ENCODE data around the gene FAXDC2. TPM values are rescaled to one million over a fixed set of nuclear protein-coding genes. Genes with fewer than 3 reads are reported as not detected.

Gene FAXDC2
- total and polyA plus RNA-seq, 2 of the 13 experiments (the other 11 are each of a cell fraction or from before 2014, with no cell fraction given) = 4.7 to 58.8 TPM

DNA sequence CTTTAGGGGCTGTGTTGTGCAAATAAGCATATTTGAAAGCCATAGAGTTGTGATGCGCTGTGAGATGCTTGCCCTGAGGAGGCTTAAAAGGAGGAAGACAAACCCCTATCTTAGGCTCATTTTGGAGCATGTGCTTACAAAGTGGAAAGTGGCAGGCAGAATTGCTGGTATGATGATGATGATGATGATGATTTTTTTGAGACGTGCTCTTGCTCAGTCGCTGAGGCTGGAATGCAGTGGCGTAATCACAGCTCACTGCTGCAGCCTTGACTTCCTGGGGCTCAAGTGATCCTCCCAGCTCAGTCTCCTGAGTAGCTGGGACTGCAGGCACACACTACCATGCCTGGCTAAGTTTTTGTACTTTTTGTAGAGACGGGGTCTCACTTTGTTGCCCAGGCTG is 9.7 kb upstream of the FAXDC2 start (continued):
- TF ChIP-seq, protein P1, sequence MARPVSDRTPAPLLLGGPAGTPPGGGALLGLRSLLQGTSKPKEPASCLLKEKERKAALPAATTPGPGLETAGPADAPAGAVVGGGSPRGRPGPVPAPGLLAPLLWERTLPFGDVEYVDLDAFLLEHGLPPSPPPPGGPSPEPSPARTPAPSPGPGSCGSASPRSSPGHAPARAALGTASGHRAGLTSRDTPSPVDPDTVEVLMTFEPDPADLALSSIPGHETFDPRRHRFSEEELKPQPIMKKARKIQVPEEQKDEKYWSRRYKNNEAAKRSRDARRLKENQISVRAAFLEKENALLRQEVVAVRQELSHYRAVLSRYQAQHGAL (CRISPR knock-in tag; IDR thresholded peaks at IDR 0.05; ENCODE audit: not compliant biosample characterization) = no peak
- TF ChIP-seq, protein P2, sequence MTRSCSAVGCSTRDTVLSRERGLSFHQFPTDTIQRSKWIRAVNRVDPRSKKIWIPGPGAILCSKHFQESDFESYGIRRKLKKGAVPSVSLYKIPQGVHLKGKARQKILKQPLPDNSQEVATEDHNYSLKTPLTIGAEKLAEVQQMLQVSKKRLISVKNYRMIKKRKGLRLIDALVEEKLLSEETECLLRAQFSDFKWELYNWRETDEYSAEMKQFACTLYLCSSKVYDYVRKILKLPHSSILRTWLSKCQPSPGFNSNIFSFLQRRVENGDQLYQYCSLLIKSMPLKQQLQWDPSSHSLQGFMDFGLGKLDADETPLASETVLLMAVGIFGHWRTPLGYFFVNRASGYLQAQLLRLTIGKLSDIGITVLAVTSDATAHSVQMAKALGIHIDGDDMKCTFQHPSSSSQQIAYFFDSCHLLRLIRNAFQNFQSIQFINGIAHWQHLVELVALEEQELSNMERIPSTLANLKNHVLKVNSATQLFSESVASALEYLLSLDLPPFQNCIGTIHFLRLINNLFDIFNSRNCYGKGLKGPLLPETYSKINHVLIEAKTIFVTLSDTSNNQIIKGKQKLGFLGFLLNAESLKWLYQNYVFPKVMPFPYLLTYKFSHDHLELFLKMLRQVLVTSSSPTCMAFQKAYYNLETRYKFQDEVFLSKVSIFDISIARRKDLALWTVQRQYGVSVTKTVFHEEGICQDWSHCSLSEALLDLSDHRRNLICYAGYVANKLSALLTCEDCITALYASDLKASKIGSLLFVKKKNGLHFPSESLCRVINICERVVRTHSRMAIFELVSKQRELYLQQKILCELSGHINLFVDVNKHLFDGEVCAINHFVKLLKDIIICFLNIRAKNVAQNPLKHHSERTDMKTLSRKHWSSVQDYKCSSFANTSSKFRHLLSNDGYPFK (CRISPR knock-in tag; IDR thresholded peaks at IDR 0.05; ENCODE audit: borderline replicate concordance) = no peak
- TF ChIP-seq, protein P3, sequence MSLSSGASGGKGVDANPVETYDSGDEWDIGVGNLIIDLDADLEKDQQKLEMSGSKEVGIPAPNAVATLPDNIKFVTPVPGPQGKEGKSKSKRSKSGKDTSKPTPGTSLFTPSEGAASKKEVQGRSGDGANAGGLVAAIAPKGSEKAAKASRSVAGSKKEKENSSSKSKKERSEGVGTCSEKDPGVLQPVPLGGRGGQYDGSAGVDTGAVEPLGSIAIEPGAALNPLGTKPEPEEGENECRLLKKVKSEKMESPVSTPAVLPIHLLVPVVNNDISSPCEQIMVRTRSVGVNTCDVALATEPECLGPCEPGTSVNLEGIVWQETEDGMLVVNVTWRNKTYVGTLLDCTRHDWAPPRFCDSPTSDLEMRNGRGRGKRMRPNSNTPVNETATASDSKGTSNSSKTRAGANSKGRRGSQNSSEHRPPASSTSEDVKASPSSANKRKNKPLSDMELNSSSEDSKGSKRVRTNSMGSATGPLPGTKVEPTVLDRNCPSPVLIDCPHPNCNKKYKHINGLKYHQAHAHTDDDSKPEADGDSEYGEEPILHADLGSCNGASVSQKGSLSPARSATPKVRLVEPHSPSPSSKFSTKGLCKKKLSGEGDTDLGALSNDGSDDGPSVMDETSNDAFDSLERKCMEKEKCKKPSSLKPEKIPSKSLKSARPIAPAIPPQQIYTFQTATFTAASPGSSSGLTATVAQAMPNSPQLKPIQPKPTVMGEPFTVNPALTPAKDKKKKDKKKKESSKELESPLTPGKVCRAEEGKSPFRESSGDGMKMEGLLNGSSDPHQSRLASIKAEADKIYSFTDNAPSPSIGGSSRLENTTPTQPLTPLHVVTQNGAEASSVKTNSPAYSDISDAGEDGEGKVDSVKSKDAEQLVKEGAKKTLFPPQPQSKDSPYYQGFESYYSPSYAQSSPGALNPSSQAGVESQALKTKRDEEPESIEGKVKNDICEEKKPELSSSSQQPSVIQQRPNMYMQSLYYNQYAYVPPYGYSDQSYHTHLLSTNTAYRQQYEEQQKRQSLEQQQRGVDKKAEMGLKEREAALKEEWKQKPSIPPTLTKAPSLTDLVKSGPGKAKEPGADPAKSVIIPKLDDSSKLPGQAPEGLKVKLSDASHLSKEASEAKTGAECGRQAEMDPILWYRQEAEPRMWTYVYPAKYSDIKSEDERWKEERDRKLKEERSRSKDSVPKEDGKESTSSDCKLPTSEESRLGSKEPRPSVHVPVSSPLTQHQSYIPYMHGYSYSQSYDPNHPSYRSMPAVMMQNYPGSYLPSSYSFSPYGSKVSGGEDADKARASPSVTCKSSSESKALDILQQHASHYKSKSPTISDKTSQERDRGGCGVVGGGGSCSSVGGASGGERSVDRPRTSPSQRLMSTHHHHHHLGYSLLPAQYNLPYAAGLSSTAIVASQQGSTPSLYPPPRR (CRISPR knock-in tag; IDR thresholded peaks at IDR 0.05; ENCODE audit: borderline replicate concordance) = peak; percentile 35
- TF ChIP-seq, protein P4, sequence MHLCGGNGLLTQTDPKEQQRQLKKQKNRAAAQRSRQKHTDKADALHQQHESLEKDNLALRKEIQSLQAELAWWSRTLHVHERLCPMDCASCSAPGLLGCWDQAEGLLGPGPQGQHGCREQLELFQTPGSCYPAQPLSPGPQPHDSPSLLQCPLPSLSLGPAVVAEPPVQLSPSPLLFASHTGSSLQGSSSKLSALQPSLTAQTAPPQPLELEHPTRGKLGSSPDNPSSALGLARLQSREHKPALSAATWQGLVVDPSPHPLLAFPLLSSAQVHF (CRISPR knock-in tag; IDR thresholded peaks at IDR 0.05) = no peak
- TF ChIP-seq RBM39 (IDR thresholded peaks at IDR 0.05; ENCODE audit: low read depth, low read length, poor library complexity, severe bottlenecking) = no peak
- TF ChIP-seq, protein P5, sequence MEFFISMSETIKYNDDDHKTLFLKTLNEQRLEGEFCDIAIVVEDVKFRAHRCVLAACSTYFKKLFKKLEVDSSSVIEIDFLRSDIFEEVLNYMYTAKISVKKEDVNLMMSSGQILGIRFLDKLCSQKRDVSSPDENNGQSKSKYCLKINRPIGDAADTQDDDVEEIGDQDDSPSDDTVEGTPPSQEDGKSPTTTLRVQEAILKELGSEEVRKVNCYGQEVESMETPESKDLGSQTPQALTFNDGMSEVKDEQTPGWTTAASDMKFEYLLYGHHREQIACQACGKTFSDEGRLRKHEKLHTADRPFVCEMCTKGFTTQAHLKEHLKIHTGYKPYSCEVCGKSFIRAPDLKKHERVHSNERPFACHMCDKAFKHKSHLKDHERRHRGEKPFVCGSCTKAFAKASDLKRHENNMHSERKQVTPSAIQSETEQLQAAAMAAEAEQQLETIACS (CRISPR knock-in tag; IDR thresholded peaks at IDR 0.05) = no peak; the same call in 1 of the 2 replicates
- no peak for TF ChIP-seq NFE2L1 (CRISPR knock-in tag; IDR thresholded peaks at IDR 0.05; ENCODE audit: borderline replicate concordance)
- TF ChIP-seq MAFK (conservative IDR thresholded peaks at IDR 0.05 in 1 of 2, IDR thresholded peaks at IDR 0.05 in 1 of 2; ENCODE audit: low read length in 2 of 2) = no peak
- peak; percentile 22; the same call in 1 of the 2 replicates for TF ChIP-seq KDM2A (CRISPR knock-in tag; IDR thresholded peaks at IDR 0.05; ENCODE audit: borderline replicate concordance, low read depth)
- TF ChIP-seq ZSCAN25 (CRISPR knock-in tag; IDR thresholded peaks at IDR 0.05) = no peak
- TF ChIP-seq IKZF1 (IDR thresholded peaks at IDR 0.05) = no peak
- no peak for TF ChIP-seq SMARCC2 (IDR thresholded peaks at IDR 0.05)
- TF ChIP-seq TP53 (CRISPR knock-in tag; conservative IDR thresholded peaks at IDR 0.05) = no peak
- TF ChIP-seq, protein P6, sequence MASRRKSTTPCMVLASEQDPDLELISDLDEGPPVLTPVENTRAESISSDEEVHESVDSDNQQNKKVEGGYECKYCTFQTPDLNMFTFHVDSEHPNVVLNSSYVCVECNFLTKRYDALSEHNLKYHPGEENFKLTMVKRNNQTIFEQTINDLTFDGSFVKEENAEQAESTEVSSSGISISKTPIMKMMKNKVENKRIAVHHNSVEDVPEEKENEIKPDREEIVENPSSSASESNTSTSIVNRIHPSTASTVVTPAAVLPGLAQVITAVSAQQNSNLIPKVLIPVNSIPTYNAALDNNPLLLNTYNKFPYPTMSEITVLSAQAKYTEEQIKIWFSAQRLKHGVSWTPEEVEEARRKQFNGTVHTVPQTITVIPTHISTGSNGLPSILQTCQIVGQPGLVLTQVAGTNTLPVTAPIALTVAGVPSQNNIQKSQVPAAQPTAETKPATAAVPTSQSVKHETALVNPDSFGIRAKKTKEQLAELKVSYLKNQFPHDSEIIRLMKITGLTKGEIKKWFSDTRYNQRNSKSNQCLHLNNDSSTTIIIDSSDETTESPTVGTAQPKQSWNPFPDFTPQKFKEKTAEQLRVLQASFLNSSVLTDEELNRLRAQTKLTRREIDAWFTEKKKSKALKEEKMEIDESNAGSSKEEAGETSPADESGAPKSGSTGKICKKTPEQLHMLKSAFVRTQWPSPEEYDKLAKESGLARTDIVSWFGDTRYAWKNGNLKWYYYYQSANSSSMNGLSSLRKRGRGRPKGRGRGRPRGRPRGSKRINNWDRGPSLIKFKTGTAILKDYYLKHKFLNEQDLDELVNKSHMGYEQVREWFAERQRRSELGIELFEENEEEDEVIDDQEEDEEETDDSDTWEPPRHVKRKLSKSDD (CRISPR knock-in tag; IDR thresholded peaks at IDR 0.05; ENCODE audit: low read depth) = no peak
- TF ChIP-seq DPF2 (CRISPR knock-in tag; IDR thresholded peaks at IDR 0.05; ENCODE audit: borderline replicate concordance, low read depth) = peak; percentile 71
- TF ChIP-seq SP4 (CRISPR knock-in tag; IDR thresholded peaks at IDR 0.05) = no peak

All from HepG2 (cell line).